Esophagus muscularis mucosa (tissue), 3 donors: ENCODE results near the gene NTPCR.

Experiments
- CTCF ChIP-seq, 3 experiments: fragments of 200-600 bp in 2 of 3; fragments of 450-650 bp in 1 of 3; sonication (generic) in 2 of 3; IDR thresholded peaks; one replicate each; pipeline ENCODE4 v1.5.1; 2017 to 2019; ENCODE audit warnings: antibody characterized with exemption in 3 of 3, mild to moderate bottlenecking in 2 of 3, moderate library complexity in 1 of 3
- EP300 ChIP-seq: sonication (generic); formaldehyde crosslinking; IDR thresholded peaks from one replicate; pipeline ENCODE4 v1.6.1; 2017; ENCODE audit warnings: antibody characterized with exemption

- TF ChIP-seq CTCF (IDR thresholded peaks at IDR 0.05) (no peak), EP300 (no peak)
These were observed 49.2 kb upstream of the NTPCR start for GRCh38 chr1:232901255-232901654.
